Omental fat pad (tissue), 4 donors: Measurements from ENCODE around the gene PARN. TPM values are rescaled to one million over a fixed set of nuclear protein-coding genes. Genes with fewer than 3 reads are reported as not detected.

Experiments used
- ATAC-seq: fragments of 150-250 bp; one replicate; pipeline ENCODE4 v1.9.1; 2016; ENCODE audit warnings: mild to moderate bottlenecking, moderate library complexity; ENCODE audit not compliant: low FRiP score
- DNase-seq: peaks from one replicate; pipeline ENCODE4 v3.0.0-alpha.2; 2019; ENCODE audit warnings: low spot score
- CTCF ChIP-seq, 3 donors: fragments of 450-650 bp; IDR thresholded peaks; one replicate each; pipeline ENCODE4 v1.5.1; 2016 to 2017; ENCODE audit warnings: antibody characterized with exemption in 3 of 3, mild to moderate bottlenecking in 3 of 3, moderate library complexity in 2 of 3
- total RNA-seq, 4 donors: library from RNA; depleted of rRNA; stranded (reverse); fragments of >200 nt; gene quantifications; one replicate each; pipeline ENCODE4 v1.1.0, GENCODE V29; 2016

The PARN gene
- total RNA-seq, 4 donors from 2014 or later: 23.0 to 34.8 (median 26.4) TPM

- no peak for TF ChIP-seq CTCF (IDR thresholded peaks at IDR 0.05)
- ATAC-seq: no peak
- no peak for DNase-seq
Measured at GRCh38 chr16:14530046-14530445, 100.0 kb downstream of the PARN start.

GRCh38 chr16:14529010-14529669, 100.9 kb downstream of the PARN start:
- ATAC-seq: peak; percentile 75
- TF ChIP-seq CTCF (IDR thresholded peaks at IDR 0.05): peak in 1 of 3 donors; percentile 58
- DNase-seq: no peak

- ATAC-seq (no peak), DNase-seq (no peak)
- no peak for TF ChIP-seq CTCF (IDR thresholded peaks at IDR 0.05)
Measured at GRCh38 chr16:14528306-14528705, 101.8 kb downstream of the PARN start.

GRCh38 chr16:14527411-14528044, 102.5 kb downstream of the PARN start:
- peak; percentile 89 for ATAC-seq
- no peak for DNase-seq
- TF ChIP-seq CTCF (IDR thresholded peaks at IDR 0.05): no peak

- ATAC-seq: no peak
- DNase-seq: no peak
- TF ChIP-seq CTCF (IDR thresholded peaks at IDR 0.05): no peak
Measured at GRCh38 chr16:14525596-14525995, 104.5 kb downstream of the PARN start.

GRCh38 chr16:14524979-14525378, 105.1 kb downstream of the PARN start:
- no peak for TF ChIP-seq CTCF (IDR thresholded peaks at IDR 0.05)
- ATAC-seq: no peak
- no peak for DNase-seq

GRCh38 chr16:14523632-14524031, 106.4 kb downstream of the PARN start:
- no peak for TF ChIP-seq CTCF (IDR thresholded peaks at IDR 0.05)
- no peak for ATAC-seq
- no peak for DNase-seq
